Spinal cord (tissue), 10 donors: ENCODE results near the gene PRR3. TPM values are rescaled to one million over a fixed set of nuclear protein-coding genes. Genes with fewer than 3 reads are reported as not detected.

Experiments
- DNase-seq, 6 donors: peaks; one replicate each; pipeline versions ENCODE4 v3.0.0 to v3.0.0-alpha.2; 2013 to 2015; ENCODE audit warnings: low spot score in 6 of 6, low read depth in 4 of 6
- H3K27ac ChIP-seq: one replicate; pipeline ENCODE4 v1.5.1; 2013; ENCODE audit warnings: low read depth, low read length, control low read depth
- H3K27me3 ChIP-seq: one replicate; pipeline ENCODE4 v1.6.1; 2013; ENCODE audit warnings: low read length; ENCODE audit not compliant: control insufficient read depth, insufficient read depth
- H3K36me3 ChIP-seq: one replicate; pipeline ENCODE4 v1.6.1; 2013; ENCODE audit warnings: low read length; ENCODE audit not compliant: control insufficient read depth, insufficient read depth
- H3K4me1 ChIP-seq: one replicate; pipeline ENCODE4 v1.6.1; 2013; ENCODE audit warnings: low read length; ENCODE audit not compliant: control insufficient read depth, insufficient read depth
- H3K4me3 ChIP-seq: one replicate; pipeline ENCODE4 v1.5.1; 2013; ENCODE audit warnings: low read depth, low read length, control low read depth
- H3K9me3 ChIP-seq: one replicate; pipeline ENCODE4 v1.6.1; 2013; ENCODE audit warnings: low read length; ENCODE audit not compliant: control insufficient read depth, insufficient read depth
- WGBS: methylation state at CpG from one replicate; pipeline ENCODE4 v1.1.5; 2013; ENCODE audit warnings: missing lambda C conversion rate; ENCODE audit not compliant: insufficient coverage; 5-methylcytosine and 5-hydroxymethylcytosine counted together
- polyA plus RNA-seq, 2 donors: library from polyadenylated mRNA; unstranded; fragments of 120-200 nt; gene quantifications; one replicate each; pipeline ENCODE4 v1.2.1, GENCODE V29; 2013; ENCODE audit not compliant: insufficient read length in 2 of 2
- total RNA-seq, 2 donors: library from RNA; depleted of rRNA in 1 of 2; stranded (reverse); fragments of 120-200 nt in 1 of 2; fragments of >200 nt in 1 of 2; gene quantifications; one replicate each; pipeline versions ENCODE4 v1.2.3 to v1.2.4, GENCODE V29; 2013 to 2014
- donor health status: healthy.

Gene PRR3
- total and polyA plus RNA-seq, 4 donors: 8.3 to 46.0 (median 29.8) TPM

DNA sequence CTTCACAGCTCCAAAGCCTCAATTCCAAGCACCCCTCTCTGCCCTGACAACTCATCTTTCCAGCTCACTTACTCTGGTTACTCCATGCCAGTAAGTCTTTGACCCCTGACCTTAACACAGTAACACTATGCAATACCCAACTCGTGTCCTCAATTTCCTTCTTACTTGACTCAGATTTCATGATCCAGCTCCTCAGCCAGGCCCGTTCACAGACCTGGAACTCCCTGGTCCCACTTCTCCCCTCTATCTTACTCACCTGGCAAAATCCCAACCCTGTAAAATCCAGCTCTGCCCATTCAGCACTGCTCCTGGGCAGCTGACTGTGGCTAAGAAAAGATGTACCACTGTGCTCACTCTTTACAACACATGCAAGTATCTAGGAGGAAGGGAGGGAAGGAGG is 8.7 kb upstream of the PRR3 start:
- WGBS: 88% methylated on average over 2 of the region's 2 CpGs
- no peaks in the 10 kb centered on the region for H3K4me1 ChIP-seq
- H3K4me3 ChIP-seq: no peak overlapping the region
- DNase-seq: no peak
- H3K9me3 ChIP-seq: no peaks in the 10 kb centered on the region
- H3K27ac ChIP-seq: no peak overlapping the region
- H3K27me3 ChIP-seq: no peaks in the 10 kb centered on the region
- H3K36me3 ChIP-seq: peaks cover 64% of the 10 kb centered on the region

DNA sequence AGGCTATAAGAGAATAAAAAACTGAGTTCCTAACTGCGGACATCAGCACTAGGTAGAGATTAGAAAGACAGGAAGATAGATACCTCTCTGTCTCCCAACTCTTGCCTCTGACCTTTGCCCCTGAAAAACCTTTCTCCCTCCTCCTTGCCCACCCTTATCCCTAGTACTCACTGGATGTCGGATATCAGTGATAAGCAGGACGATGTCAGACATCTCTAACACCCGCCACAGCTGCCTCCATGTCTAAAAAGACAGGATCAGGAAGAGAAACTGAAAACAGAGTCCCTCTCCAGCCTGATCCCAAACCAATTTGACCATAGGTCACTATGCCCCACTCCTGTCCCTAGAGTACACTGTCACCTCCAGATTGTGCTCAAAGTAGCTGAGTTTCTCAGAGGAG is 2.7 kb upstream of the PRR3 start:
- Histone ChIP-seq H3K9me3 (no peaks in the 10 kb centered on the region), H3K27me3 (no peaks in the 10 kb centered on the region), H3K4me1 (peaks cover 16% of the 10 kb centered on the region), H3K27ac (no peak overlapping the region), H3K36me3 (peaks cover 40% of the 10 kb centered on the region), H3K4me3 (no peak overlapping the region)
- DNase-seq: no peak
- 90% methylated on average over 4 of the region's 4 CpGs for WGBS

- 10% methylated on average over 34 of the region's 34 CpGs for WGBS
- peaks cover 32% of the 10 kb centered on the region for H3K36me3 ChIP-seq
- H3K4me3 ChIP-seq: peak overlapping the region; percentile 100
- H3K4me1 ChIP-seq: peaks cover 16% of the 10 kb centered on the region
- no peaks in the 10 kb centered on the region for H3K9me3 ChIP-seq
- no peaks in the 10 kb centered on the region for H3K27me3 ChIP-seq
- DNase-seq: peak in 2 of 6 donors; percentile 52 to 85
- peak overlapping the region; percentile 100 for H3K27ac ChIP-seq
Measured at GRCh38 chr6:30554962-30555815, 1.9 kb upstream of the PRR3 start.

DNA sequence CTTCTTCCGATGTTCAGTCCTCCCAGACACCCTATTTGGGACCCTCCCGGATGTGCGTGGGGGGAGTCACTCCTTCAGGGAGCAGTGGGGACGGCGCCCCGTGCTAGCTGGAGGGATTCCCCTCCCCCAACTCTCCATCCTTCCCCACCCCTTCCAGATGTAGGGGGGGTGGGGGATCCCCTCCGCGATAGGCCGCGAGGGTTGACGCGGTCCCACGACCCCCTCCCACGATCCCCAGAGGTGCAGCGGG is 1.4 kb upstream of the PRR3 start:
- Histone ChIP-seq H3K36me3 (peaks cover 27% of the 10 kb centered on the region), H3K4me1 (peaks cover 16% of the 10 kb centered on the region), H3K9me3 (no peaks in the 10 kb centered on the region), H3K4me3 (peak overlapping the region; percentile 100), H3K27me3 (no peaks in the 10 kb centered on the region), H3K27ac (peak overlapping the region; percentile 100)
- peak in 3 of 6 donors; percentile 36 to 87 (median 65) for DNase-seq
- WGBS: 0% methylated on average over 7 of the region's 15 CpGs

DNA sequence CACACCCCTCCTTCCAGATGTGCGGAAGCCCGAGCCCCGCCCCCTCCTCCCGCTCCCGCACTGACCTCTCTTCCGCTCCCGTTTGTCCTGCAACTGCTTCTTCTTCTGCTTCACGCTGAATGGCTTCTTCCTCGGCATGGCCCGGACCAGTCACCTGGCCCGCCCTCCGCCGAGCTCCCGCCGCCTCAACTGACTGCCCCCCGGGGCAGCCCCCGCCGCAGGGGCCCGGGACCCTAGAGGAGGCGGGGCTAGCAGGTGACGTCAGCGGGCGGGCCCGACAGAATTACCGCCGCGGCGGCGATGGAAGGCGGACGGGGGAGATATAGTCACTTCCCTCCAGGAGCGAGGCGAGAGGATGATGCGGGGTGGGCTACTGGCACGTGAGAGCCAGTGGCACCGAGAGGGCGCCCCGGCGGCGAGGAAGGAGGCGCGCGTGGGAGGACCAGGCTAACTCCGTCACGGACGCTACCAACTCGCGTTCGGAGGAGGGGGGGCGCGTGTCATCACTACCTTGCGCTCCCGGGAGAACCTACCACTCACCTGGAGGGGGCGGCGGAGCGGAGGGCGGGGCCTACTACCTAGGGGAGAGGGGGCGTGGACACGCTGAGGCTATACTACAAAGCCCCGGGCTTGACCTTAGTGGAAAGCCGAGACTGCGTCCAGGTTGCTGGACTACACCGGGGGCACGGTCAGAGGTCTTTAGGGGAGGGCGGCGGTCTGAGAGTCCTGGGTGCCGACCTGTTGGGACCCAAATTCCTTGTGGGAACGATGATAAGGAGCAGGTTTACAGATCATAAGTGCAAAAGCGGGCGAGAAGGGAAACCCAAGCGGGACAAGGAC is 809 bp upstream of the PRR3 start, which contains the start of gene GNL1:
GNL1 (minus strand) TSS at position 424 of the 840 bp plus-strand sequence; CDS start at position 138, 286 bp downstream.
- Histone ChIP-seq H3K4me1 (peaks cover 16% of the 10 kb centered on the region), H3K27ac (peak within 1 kb of the TSS; percentile 100), H3K27me3 (no peaks in the 10 kb centered on the region), H3K36me3 (peaks cover 23% of the 10 kb centered on the region), H3K4me3 (peak within 1 kb of the TSS; percentile 100), H3K9me3 (no peaks in the 10 kb centered on the region)
- DNase-seq: peak; percentile 83 to 98 (median 87)
- WGBS: 0% methylated on average over 66 of the region's 71 CpGs

DNA sequence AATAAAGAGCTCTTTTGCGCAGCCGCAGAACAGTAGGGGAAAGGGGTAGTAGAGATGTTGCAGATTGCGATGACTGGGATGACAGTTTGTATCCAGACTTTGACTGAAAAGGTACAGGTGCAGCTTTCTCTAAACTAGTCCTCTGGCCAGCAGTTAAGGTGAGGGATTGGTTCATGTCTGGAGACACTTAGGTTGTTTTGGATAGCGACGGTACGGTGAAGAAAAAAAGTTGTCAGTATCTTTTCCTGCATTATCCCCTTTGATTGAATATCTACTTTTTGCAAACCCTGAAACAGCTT is 537 bp downstream of the PRR3 start:
- DNase-seq: no peak
- Histone ChIP-seq H3K27ac (peak overlapping the region; percentile 100), H3K27me3 (no peaks in the 10 kb centered on the region), H3K4me1 (peaks cover 16% of the 10 kb centered on the region), H3K36me3 (peaks cover 23% of the 10 kb centered on the region), H3K4me3 (peak overlapping the region; percentile 100), H3K9me3 (no peaks in the 10 kb centered on the region)
- 0% methylated on average over 3 of the region's 6 CpGs for WGBS

GRCh38 chr6:30560930-30561329 is 3.8 kb downstream of the PRR3 start:
- Histone ChIP-seq H3K36me3 (peaks cover 19% of the 10 kb centered on the region), H3K4me1 (peaks cover 5% of the 10 kb centered on the region), H3K4me3 (no peak overlapping the region), H3K27ac (no peak overlapping the region), H3K27me3 (no peaks in the 10 kb centered on the region), H3K9me3 (no peaks in the 10 kb centered on the region)
- no CpG with 5 or more reads among the region's 3 CpGs for WGBS
- no peak for DNase-seq

- no peaks in the 10 kb centered on the region for H3K27me3 ChIP-seq
- 96% methylated on average over 14 of the region's 14 CpGs for WGBS
Measured at GRCh38 chr6:30562470-30563425, 5.7 kb downstream of the PRR3 start.

GRCh38 chr6:30564114-30564513 is 7.0 kb downstream of the PRR3 start:
- Histone ChIP-seq H3K27ac (no peak overlapping the region), H3K36me3 (peaks cover 17% of the 10 kb centered on the region), H3K4me3 (no peak overlapping the region), H3K9me3 (no peaks in the 10 kb centered on the region), H3K4me1 (no peaks in the 10 kb centered on the region), H3K27me3 (no peaks in the 10 kb centered on the region)
- WGBS: 100% methylated on average over 1 of the region's 1 CpG
- no peak for DNase-seq

More at GRCh38 chr6:30562470-30563425, 5.7 kb downstream of the PRR3 start:
- Histone ChIP-seq H3K4me1 (peaks cover 5% of the 10 kb centered on the region), H3K27ac (no peak overlapping the region), H3K36me3 (peaks cover 19% of the 10 kb centered on the region), H3K9me3 (no peaks in the 10 kb centered on the region), H3K4me3 (no peak overlapping the region)
- no peak for DNase-seq
